Activated naive CD4-positive, alpha-beta T cell treated with anti-CD3 and anti-CD28 coated beads, Interleukin-2, amount 10 ng/mL, durations not matched to agents 7 days and 5 days (primary cell): ENCODE measurements around the gene FAM169A.
"Not testable (repeated sequence)": the region's sequence is repeated elsewhere in the genome, so short reads cannot be mapped to it uniquely, and the experiment has no call there.

Experiments used
- CTCF ChIA-PET: fragments of 350-600 bp; sonication (Branson Sonifier 250); formaldehyde crosslinking; loops from one replicate; lab custom pipeline; 2021; ENCODE audit warnings: antibody characterized with exemption; lab: Charles Lee
- DNase-seq: peaks from one replicate; pipeline ENCODE4 v3.0.0-alpha.2; 2020
- H3K27ac Mint-ChIP-seq: one replicate; pipeline ENCODE4 v1.8.0; 2021; ENCODE audit warnings: mild to moderate bottlenecking, moderate library complexity, mixed read lengths
- H3K27me3 Mint-ChIP-seq: one replicate; pipeline ENCODE4 v1.8.0; 2021; ENCODE audit warnings: mild to moderate bottlenecking, mixed read lengths
- H3K36me3 Mint-ChIP-seq: one replicate; pipeline ENCODE4 v1.8.0; 2021; ENCODE audit warnings: mixed read lengths
- H3K4me1 Mint-ChIP-seq: one replicate; pipeline ENCODE4 v1.8.0; 2021; ENCODE audit warnings: mixed read lengths
- H3K4me3 Mint-ChIP-seq: one replicate; pipeline ENCODE4 v1.8.0; 2021; ENCODE audit warnings: mild to moderate bottlenecking, moderate library complexity, mixed read lengths
- H3K9me3 Mint-ChIP-seq: one replicate; pipeline ENCODE4 v1.8.0; 2021; ENCODE audit warnings: mixed read lengths

Gene FAM169A

DNA sequence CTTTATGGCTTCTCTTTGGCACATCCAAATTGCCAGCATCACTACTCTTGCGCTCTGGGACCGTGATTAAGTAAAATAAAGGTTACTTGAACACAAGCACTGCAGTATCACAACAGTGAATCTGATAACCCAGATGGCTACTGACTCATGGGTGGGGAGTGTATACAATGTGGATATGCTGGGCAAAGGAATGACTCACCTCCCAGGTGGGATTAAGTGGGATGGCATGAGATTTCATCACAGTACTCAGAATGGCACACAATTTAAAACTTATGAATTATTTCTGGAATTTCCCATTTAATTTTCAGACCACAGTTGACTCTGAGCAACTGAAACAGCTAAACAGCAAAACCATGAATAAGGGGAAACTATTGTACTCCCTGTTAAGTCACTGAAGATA lies 103.6 kb downstream of the FAM169A start:
- no peaks in the 10 kb centered on the region for H3K9me3 Mint-ChIP-seq
- H3K27me3 Mint-ChIP-seq, result no peaks in the 10 kb centered on the region
- no peak for DNase-seq
- H3K27ac Mint-ChIP-seq, result no peak overlapping the region
- no peak overlapping the region for H3K4me3 Mint-ChIP-seq
- peaks cover 24% of the 10 kb centered on the region for H3K4me1 Mint-ChIP-seq
- CTCF ChIA-PET, result interaction anchor here (1.5 kb wide), 1 partner anchor 13 kb away, joined by 5 read pairs; no protein-coding TSS in a partner anchor
- H3K36me3 Mint-ChIP-seq, result peaks cover 23% of the 10 kb centered on the region

DNA sequence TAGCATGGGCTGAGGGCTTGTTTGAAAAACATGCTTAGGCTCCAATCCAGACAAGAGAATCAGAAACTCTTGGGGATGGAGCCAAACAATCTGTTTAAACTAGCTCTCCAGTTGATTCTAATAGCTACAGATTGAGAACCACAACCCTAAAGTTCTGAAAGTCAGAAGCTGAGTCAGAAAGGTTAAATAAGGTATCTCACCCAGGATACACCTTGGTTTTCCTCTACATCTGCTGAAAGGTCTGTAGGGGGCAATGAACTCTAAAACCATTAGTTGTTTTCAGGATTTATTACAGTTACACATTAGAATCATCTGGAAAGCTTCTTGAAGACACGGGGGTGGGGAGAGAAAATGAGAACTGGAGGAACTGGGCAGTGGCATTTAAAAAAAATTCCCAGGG lies 104.9 kb downstream of the FAM169A start:
- Mint-ChIP-seq H3K27me3 (no peaks in the 10 kb centered on the region), H3K27ac (no peak overlapping the region), H3K36me3 (peaks cover 25% of the 10 kb centered on the region), H3K9me3 (peaks cover 5% of the 10 kb centered on the region), H3K4me1 (peaks cover 16% of the 10 kb centered on the region), H3K4me3 (no peak overlapping the region)
- CTCF ChIA-PET, result interaction anchor here (0.9 to 1.5 kb wide), 5 partner anchors 10 to 141 kb away, joined by 3 to 5 read pairs (median 4); no protein-coding TSS in a partner anchor
- DNase-seq, result no peak

DNA sequence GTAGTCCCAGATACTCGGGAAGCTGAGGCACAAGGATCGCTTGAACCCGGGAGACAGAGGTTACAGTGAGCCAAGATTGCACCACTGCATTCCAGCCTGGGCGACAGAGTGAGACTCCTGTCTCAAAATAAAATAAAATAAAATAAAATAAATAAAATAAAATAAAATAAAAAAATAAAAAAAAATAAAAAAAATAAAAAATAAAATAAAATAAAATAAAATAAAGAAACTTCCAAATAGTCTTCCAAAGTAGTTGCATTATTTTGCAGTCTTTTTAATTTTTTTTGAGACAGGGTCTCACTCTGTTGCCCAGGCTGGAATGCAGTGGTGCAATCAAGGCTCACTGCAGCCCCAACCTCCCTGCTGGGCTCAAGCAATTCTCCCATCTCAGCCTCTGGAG lies 117.4 kb downstream of the FAM169A start:
- CTCF ChIA-PET, H3K4me1 Mint-ChIP-seq, H3K9me3 Mint-ChIP-seq, DNase-seq, H3K27me3 Mint-ChIP-seq, H3K4me3 Mint-ChIP-seq, H3K27ac Mint-ChIP-seq: not testable (repeated sequence)
- peaks cover 38% of the 10 kb centered on the region for H3K36me3 Mint-ChIP-seq

DNA sequence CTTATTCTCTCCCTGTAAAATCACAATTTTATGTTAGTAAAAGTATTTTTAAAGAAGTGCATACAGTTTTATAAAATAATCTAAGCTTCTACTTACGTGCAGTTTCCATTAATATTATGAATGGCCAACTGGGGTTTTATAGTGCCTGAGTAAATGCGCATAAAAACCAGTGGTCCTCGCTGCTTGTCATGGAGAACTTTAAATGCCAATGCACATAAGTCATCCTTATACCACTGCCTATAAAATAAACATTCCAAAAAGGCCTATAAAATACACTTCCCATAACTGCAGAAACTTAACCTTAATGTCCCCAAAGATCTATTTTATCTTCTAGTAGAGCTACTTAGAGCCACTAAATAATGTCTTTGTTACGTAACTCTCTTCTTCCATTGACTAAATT lies 127.8 kb downstream of the FAM169A start:
- H3K27me3 Mint-ChIP-seq, result no peaks in the 10 kb centered on the region
- peaks cover 27% of the 10 kb centered on the region for H3K36me3 Mint-ChIP-seq
- DNase-seq, result no peak
- no peak overlapping the region for H3K4me3 Mint-ChIP-seq
- CTCF ChIA-PET, result interaction anchor here (1.1 to 1.5 kb wide), 2 partner anchors 9 to 22 kb away, joined by 3 to 4 read pairs; no protein-coding TSS in a partner anchor
- no peaks in the 10 kb centered on the region for H3K9me3 Mint-ChIP-seq
- H3K27ac Mint-ChIP-seq, result no peak overlapping the region
- H3K4me1 Mint-ChIP-seq, result no peaks in the 10 kb centered on the region

DNA sequence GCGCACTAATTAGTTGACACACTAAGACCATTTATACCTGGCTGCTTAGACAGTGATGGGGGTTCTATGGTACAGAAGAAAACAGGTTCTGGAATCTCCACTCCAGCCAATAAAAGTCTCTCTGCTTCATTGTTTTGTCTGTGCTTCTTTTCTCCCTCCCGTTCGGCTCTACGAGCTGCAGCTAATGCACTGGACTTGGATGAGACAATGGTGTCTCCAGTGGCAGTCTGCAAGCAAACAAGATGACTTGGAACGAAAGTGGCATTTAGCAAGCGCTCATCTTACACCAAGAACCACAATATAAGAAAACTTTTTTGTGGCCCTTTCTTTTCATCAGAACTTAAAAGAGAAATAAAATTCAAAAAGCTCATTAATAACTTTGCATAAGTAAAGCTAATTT lies 129.4 kb downstream of the FAM169A start:
- CTCF ChIA-PET, result interaction anchor here (1.5 kb wide), 1 partner anchor 24 kb away, joined by 4 read pairs; no protein-coding TSS in a partner anchor
- Mint-ChIP-seq H3K9me3 (no peaks in the 10 kb centered on the region), H3K27me3 (no peaks in the 10 kb centered on the region), H3K4me1 (no peaks in the 10 kb centered on the region), H3K27ac (no peak overlapping the region), H3K36me3 (peaks cover 32% of the 10 kb centered on the region), H3K4me3 (no peak overlapping the region)
- no peak for DNase-seq
